ENCODE results near the gene ABL1. TPM values are rescaled to one million over a fixed set of nuclear protein-coding genes. Genes with fewer than 3 reads are reported as not detected.
A peak's percentile ranks its signal among the peaks of the same experiment; 100 is the strongest.

Gene ABL1
- total RNA-seq, 1 experiment from 2014 or later, result 9.9 TPM

- Histone ChIP-seq H4K20me1 (ENCODE audit: insufficient read depth, low read depth, low read length) (no peaks in the 10 kb centered on the region), H3K27me3 (ENCODE audit: low read length) (no peaks in the 10 kb centered on the region), H3K4me1 (ENCODE audit: low read length) (peaks cover 19% of the 10 kb centered on the region), H3K27ac (ENCODE audit: low read length) (no peak overlapping the region), H3K4me3 (ENCODE audit: low read length) (no peak overlapping the region), H3K36me3 (ENCODE audit: insufficient read depth, low read length) (no peaks in the 10 kb centered on the region), H3K9ac (ENCODE audit: low read length) (no peak overlapping the region), H3K9me2 (replicated peaks; ENCODE audit: insufficient read depth, low read length) (no peaks in the 10 kb centered on the region), H3K9me3 (ENCODE audit: low read length) (no peaks in the 10 kb centered on the region), H2AFZ (ENCODE audit: low read length) (no peak overlapping the region), H3K4me2 (ENCODE audit: low read depth, low read length, poor library complexity, severe bottlenecking) (no peak overlapping the region), H3K79me2 (ENCODE audit: low read length) (peaks cover 8% of the 10 kb centered on the region)
- no peak for DNase-seq
Measured at GRCh38 chr9:130831077-130831476, 4.0 kb upstream of the ABL1 start.

GRCh38 chr9:130833031-130833990 lies 1.7 kb upstream of the ABL1 start:
- Histone ChIP-seq H3K4me3 (ENCODE audit: low read length) (peak overlapping the region; percentile 61), H3K4me2 (ENCODE audit: low read depth, low read length, poor library complexity, severe bottlenecking) (peak overlapping the region; percentile 73), H3K27ac (ENCODE audit: low read length) (no peak overlapping the region), H2AFZ (ENCODE audit: low read length) (no peak overlapping the region), H3K36me3 (ENCODE audit: insufficient read depth, low read length) (no peaks in the 10 kb centered on the region), H3K9me2 (replicated peaks; ENCODE audit: insufficient read depth, low read length) (no peaks in the 10 kb centered on the region), H3K79me2 (ENCODE audit: low read length) (peaks cover 30% of the 10 kb centered on the region), H4K20me1 (ENCODE audit: insufficient read depth, low read depth, low read length) (peaks cover 8% of the 10 kb centered on the region; the same call in 1 of the 2 replicates), H3K27me3 (ENCODE audit: low read length) (no peaks in the 10 kb centered on the region), H3K4me1 (ENCODE audit: low read length) (peaks cover 25% of the 10 kb centered on the region), H3K9ac (ENCODE audit: low read length) (peak overlapping the region; percentile 75), H3K9me3 (ENCODE audit: low read length) (no peaks in the 10 kb centered on the region)
- DNase-seq, result no peak

- H3K9ac ChIP-seq (ENCODE audit: low read length), result peak overlapping the region; percentile 78
Measured at GRCh38 chr9:130835441-130836298, 616 bp downstream of the ABL1 start.

GRCh38 chr9:130837002-130837511 lies 2.0 kb downstream of the ABL1 start:
- H3K79me2 ChIP-seq (ENCODE audit: low read length), result peaks cover 62% of the 10 kb centered on the region
- H3K27me3 ChIP-seq (ENCODE audit: low read length), result no peaks in the 10 kb centered on the region
- H3K4me3 ChIP-seq (ENCODE audit: low read length), result 0 out of 2 replicates have a peak overlapping the region, but pooled peaks have one; percentile 20
- H3K36me3 ChIP-seq (ENCODE audit: insufficient read depth, low read length), result no peaks in the 10 kb centered on the region
- no peak overlapping the region for H3K27ac ChIP-seq (ENCODE audit: low read length)
- H4K20me1 ChIP-seq (ENCODE audit: insufficient read depth, low read depth, low read length), result peaks cover 13% of the 10 kb centered on the region; the same call in 1 of the 2 replicates
- no peak overlapping the region for H3K9ac ChIP-seq (ENCODE audit: low read length)
- H3K4me1 ChIP-seq (ENCODE audit: low read length), result peaks cover 43% of the 10 kb centered on the region
- DNase-seq, result no peak
- H3K9me3 ChIP-seq (ENCODE audit: low read length), result no peaks in the 10 kb centered on the region
- H2AFZ ChIP-seq (ENCODE audit: low read length), result no peak overlapping the region
- H3K4me2 ChIP-seq (ENCODE audit: low read depth, low read length, poor library complexity, severe bottlenecking), result peak overlapping the region; percentile 86
- no peaks in the 10 kb centered on the region for H3K9me2 ChIP-seq (replicated peaks; ENCODE audit: insufficient read depth, low read length)

More at GRCh38 chr9:130835441-130836298, 616 bp downstream of the ABL1 start:
- DNase-seq, result peak; percentile 61
- Histone ChIP-seq H3K4me2 (ENCODE audit: low read depth, low read length, poor library complexity, severe bottlenecking) (peak overlapping the region; percentile 86), H3K36me3 (ENCODE audit: insufficient read depth, low read length) (no peaks in the 10 kb centered on the region), H3K27ac (ENCODE audit: low read length) (peak overlapping the region; percentile 65), H4K20me1 (ENCODE audit: insufficient read depth, low read depth, low read length) (peaks cover 13% of the 10 kb centered on the region; the same call in 1 of the 2 replicates), H2AFZ (ENCODE audit: low read length) (no peak overlapping the region), H3K79me2 (ENCODE audit: low read length) (peaks cover 53% of the 10 kb centered on the region), H3K4me3 (ENCODE audit: low read length) (peak overlapping the region; percentile 74), H3K4me1 (ENCODE audit: low read length) (peaks cover 43% of the 10 kb centered on the region), H3K9me2 (replicated peaks; ENCODE audit: insufficient read depth, low read length) (no peaks in the 10 kb centered on the region), H3K27me3 (ENCODE audit: low read length) (no peaks in the 10 kb centered on the region), H3K9me3 (ENCODE audit: low read length) (no peaks in the 10 kb centered on the region)

- H3K36me3 ChIP-seq (ENCODE audit: insufficient read depth, low read length), result no peaks in the 10 kb centered on the region
- peak overlapping the region; percentile 86 for H3K4me2 ChIP-seq (ENCODE audit: low read depth, low read length, poor library complexity, severe bottlenecking)
- H3K9me2 ChIP-seq (replicated peaks; ENCODE audit: insufficient read depth, low read length), result no peaks in the 10 kb centered on the region
- H3K4me3 ChIP-seq (ENCODE audit: low read length), result no peak overlapping the region
- H2AFZ ChIP-seq (ENCODE audit: low read length), result no peak overlapping the region
- peaks cover 18% of the 10 kb centered on the region; the same call in 1 of the 2 replicates for H4K20me1 ChIP-seq (ENCODE audit: insufficient read depth, low read depth, low read length)
- H3K4me1 ChIP-seq (ENCODE audit: low read length), result peaks cover 43% of the 10 kb centered on the region
- H3K9ac ChIP-seq (ENCODE audit: low read length), result no peak overlapping the region
- DNase-seq, result no peak
- H3K9me3 ChIP-seq (ENCODE audit: low read length), result no peaks in the 10 kb centered on the region
- H3K27me3 ChIP-seq (ENCODE audit: low read length), result no peaks in the 10 kb centered on the region
- H3K27ac ChIP-seq (ENCODE audit: low read length), result no peak overlapping the region
- H3K79me2 ChIP-seq (ENCODE audit: low read length), result peaks cover 67% of the 10 kb centered on the region
Measured at GRCh38 chr9:130837643-130838042, 2.6 kb downstream of the ABL1 start.

- H3K9me2 ChIP-seq (replicated peaks; ENCODE audit: insufficient read depth, low read length), result no peaks in the 10 kb centered on the region
- peaks cover 19% of the 10 kb centered on the region; the same call in 1 of the 2 replicates for H4K20me1 ChIP-seq (ENCODE audit: insufficient read depth, low read depth, low read length)
- H3K27me3 ChIP-seq (ENCODE audit: low read length), result no peaks in the 10 kb centered on the region
- peaks cover 35% of the 10 kb centered on the region for H3K4me1 ChIP-seq (ENCODE audit: low read length)
- DNase-seq, result no peak
- H3K27ac ChIP-seq (ENCODE audit: low read length), result no peak overlapping the region
- no peaks in the 10 kb centered on the region for H3K9me3 ChIP-seq (ENCODE audit: low read length)
- H2AFZ ChIP-seq (ENCODE audit: low read length), result no peak overlapping the region
- H3K4me3 ChIP-seq (ENCODE audit: low read length), result no peak overlapping the region
- no peaks in the 10 kb centered on the region for H3K36me3 ChIP-seq (ENCODE audit: insufficient read depth, low read length)
- H3K4me2 ChIP-seq (ENCODE audit: low read depth, low read length, poor library complexity, severe bottlenecking), result no peak overlapping the region
- H3K9ac ChIP-seq (ENCODE audit: low read length), result no peak overlapping the region
- H3K79me2 ChIP-seq (ENCODE audit: low read length), result peaks cover 85% of the 10 kb centered on the region
Measured at GRCh38 chr9:130839132-130840111, 4.4 kb downstream of the ABL1 start.

GRCh38 chr9:130842545-130842944 lies 7.5 kb downstream of the ABL1 start:
- Histone ChIP-seq H3K9ac (ENCODE audit: low read length) (no peak overlapping the region), H3K27me3 (ENCODE audit: low read length) (no peaks in the 10 kb centered on the region), H3K36me3 (ENCODE audit: insufficient read depth, low read length) (no peaks in the 10 kb centered on the region), H4K20me1 (ENCODE audit: insufficient read depth, low read depth, low read length) (peaks cover 21% of the 10 kb centered on the region; the same call in 1 of the 2 replicates), H3K79me2 (ENCODE audit: low read length) (peaks cover 93% of the 10 kb centered on the region), H3K4me1 (ENCODE audit: low read length) (peaks cover 24% of the 10 kb centered on the region), H2AFZ (ENCODE audit: low read length) (no peak overlapping the region), H3K4me2 (ENCODE audit: low read depth, low read length, poor library complexity, severe bottlenecking) (no peak overlapping the region), H3K4me3 (ENCODE audit: low read length) (no peak overlapping the region), H3K27ac (ENCODE audit: low read length) (no peak overlapping the region), H3K9me2 (replicated peaks; ENCODE audit: insufficient read depth, low read length) (no peaks in the 10 kb centered on the region), H3K9me3 (ENCODE audit: low read length) (no peaks in the 10 kb centered on the region)
- DNase-seq, result no peak
